Esophagus muscularis mucosa (tissue), 4 donors: ENCODE results near the gene SLC13A3.

Experiments used
- EP300 ChIP-seq: sonication (generic); formaldehyde crosslinking; IDR thresholded peaks from one replicate; pipeline ENCODE4 v1.6.1; 2017; ENCODE audit warnings: antibody characterized with exemption
- POLR2A ChIP-seq: fragments of 450-650 bp; IDR thresholded peaks from one replicate; pipeline ENCODE4 v1.6.1; 2017; ENCODE audit warnings: antibody characterized with exemption, moderate library complexity, mild to moderate bottlenecking, low read depth
- TF ChIP-seq, protein P1 (sequence below), 3 experiments: fragments of 200-600 bp in 2 of 3; fragments of 450-650 bp in 1 of 3; sonication (generic) in 2 of 3; IDR thresholded peaks; one replicate each; pipeline ENCODE4 v1.5.1; 2017 to 2019; ENCODE audit warnings: antibody characterized with exemption in 3 of 3, mild to moderate bottlenecking in 2 of 3, moderate library complexity in 1 of 3

DNA sequence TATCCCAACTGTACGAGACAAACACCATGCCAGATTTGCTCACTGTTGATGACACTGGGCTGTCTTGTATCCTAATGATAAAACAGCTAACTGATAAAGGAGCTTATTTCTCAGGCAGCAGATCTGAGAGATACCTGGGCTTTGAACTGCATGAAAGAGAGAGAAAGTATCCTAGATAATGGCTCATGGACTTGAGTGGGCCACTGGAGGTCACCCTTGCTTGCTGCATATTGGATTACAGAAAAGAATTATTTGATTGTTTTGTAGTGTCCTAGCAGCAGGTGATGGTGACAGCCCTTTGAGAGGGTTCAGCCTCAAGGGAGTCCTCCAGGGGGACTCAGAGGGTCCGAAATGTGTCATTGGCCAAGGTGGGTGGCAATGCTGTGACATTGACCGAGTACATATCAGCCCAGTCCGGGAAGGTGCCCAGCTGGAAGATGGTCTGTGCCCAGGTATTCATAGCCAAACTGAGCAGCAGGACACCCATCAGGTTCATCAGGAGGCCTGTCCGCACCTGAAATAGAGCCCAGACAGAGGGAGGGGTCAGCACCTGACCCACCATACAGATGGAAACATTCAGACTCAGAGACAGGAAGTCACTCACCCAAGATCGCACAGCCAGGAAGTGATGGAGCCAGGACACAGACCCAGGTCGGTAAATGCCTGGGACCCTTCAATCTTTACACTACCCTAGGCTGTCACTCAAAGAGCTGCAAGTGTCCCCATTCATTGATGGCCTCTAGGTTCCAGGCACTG lies 91.4 kb downstream of the SLC13A3 start:
- TF ChIP-seq EP300, result no peak
- TF ChIP-seq, protein P1, sequence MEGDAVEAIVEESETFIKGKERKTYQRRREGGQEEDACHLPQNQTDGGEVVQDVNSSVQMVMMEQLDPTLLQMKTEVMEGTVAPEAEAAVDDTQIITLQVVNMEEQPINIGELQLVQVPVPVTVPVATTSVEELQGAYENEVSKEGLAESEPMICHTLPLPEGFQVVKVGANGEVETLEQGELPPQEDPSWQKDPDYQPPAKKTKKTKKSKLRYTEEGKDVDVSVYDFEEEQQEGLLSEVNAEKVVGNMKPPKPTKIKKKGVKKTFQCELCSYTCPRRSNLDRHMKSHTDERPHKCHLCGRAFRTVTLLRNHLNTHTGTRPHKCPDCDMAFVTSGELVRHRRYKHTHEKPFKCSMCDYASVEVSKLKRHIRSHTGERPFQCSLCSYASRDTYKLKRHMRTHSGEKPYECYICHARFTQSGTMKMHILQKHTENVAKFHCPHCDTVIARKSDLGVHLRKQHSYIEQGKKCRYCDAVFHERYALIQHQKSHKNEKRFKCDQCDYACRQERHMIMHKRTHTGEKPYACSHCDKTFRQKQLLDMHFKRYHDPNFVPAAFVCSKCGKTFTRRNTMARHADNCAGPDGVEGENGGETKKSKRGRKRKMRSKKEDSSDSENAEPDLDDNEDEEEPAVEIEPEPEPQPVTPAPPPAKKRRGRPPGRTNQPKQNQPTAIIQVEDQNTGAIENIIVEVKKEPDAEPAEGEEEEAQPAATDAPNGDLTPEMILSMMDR (IDR thresholded peaks at IDR 0.05), result no peak
- no peak for TF ChIP-seq POLR2A
